A549 (cell line): ENCODE measurements around the gene BCR.

Source experiments
- CEBPB ChIP-seq, 2 experiments: fragments of >200 bp in 1 of 2; sonication (Bioruptor Twin) in 1 of 2; formaldehyde crosslinking in 1 of 2; IDR thresholded peaks; 2 replicates each; pipeline ENCODE4 v1.6.1; 2012 to 2016
- HDAC2 ChIP-seq: fragments of 200-600 bp; sonication (generic); IDR thresholded peaks from 2 replicates; pipeline ENCODE4 v1.6.1; 2016
- TF ChIP-seq, protein P1 (sequence below): fragments of >200 bp; sonication (Bioruptor Twin); formaldehyde crosslinking; IDR thresholded peaks from 3 replicates; pipeline ENCODE4 v1.5.1; 2016

DNA sequence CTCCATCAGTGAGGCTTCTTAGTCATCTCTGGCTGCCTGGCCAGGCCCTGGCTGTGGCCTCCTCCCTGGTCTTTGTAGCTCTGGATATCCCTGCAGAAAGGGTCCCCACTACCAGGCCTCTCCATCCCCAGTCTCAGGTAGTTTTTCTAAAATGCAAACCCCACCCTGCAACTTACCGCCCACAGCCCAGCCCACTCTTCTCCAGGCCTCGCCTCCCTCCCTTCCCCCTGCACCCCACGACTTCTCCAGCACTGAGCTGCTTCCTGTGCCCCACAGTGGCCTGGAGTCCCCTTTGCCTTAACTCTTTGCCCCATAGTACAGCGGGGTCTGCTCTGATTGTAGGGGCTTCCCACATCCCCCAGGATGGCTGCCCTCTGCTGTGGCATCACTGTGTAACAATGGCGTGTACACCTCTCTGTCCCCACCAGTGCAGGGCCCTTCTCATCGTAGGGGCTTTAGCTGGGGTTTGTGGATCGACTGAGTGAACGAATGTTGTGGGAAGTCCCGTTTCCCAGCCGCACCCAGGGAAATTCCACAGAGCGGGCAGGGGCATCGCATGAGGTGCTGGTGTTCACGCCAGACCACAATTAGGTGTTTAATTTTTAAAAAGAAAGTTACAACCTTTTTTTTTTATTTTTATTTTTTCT, 111.6 kb downstream of the BCR start:
- TF ChIP-seq CEBPB (IDR thresholded peaks at IDR 0.05) (no peak), HDAC2 (no peak)
- TF ChIP-seq, protein P1, sequence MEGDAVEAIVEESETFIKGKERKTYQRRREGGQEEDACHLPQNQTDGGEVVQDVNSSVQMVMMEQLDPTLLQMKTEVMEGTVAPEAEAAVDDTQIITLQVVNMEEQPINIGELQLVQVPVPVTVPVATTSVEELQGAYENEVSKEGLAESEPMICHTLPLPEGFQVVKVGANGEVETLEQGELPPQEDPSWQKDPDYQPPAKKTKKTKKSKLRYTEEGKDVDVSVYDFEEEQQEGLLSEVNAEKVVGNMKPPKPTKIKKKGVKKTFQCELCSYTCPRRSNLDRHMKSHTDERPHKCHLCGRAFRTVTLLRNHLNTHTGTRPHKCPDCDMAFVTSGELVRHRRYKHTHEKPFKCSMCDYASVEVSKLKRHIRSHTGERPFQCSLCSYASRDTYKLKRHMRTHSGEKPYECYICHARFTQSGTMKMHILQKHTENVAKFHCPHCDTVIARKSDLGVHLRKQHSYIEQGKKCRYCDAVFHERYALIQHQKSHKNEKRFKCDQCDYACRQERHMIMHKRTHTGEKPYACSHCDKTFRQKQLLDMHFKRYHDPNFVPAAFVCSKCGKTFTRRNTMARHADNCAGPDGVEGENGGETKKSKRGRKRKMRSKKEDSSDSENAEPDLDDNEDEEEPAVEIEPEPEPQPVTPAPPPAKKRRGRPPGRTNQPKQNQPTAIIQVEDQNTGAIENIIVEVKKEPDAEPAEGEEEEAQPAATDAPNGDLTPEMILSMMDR, result no peak
